GM18499 (cell line): ENCODE measurements around the gene GPX4.
A peak's percentile ranks its signal among the peaks of the same experiment; 100 is the strongest.

Source experiments
- ATAC-seq: cut with Tn5 transposase; IDR thresholded peaks from one replicate; pipeline ENCODE4 v1.9.1; 2021; ENCODE audit warnings: moderate number of reproducible peaks; ENCODE audit not compliant: insufficient read depth, unreplicated experiment

Gene GPX4

GRCh38 chr19:1082928-1083816 is 20.6 kb upstream of the GPX4 start:
- ATAC-seq = no peak

DNA sequence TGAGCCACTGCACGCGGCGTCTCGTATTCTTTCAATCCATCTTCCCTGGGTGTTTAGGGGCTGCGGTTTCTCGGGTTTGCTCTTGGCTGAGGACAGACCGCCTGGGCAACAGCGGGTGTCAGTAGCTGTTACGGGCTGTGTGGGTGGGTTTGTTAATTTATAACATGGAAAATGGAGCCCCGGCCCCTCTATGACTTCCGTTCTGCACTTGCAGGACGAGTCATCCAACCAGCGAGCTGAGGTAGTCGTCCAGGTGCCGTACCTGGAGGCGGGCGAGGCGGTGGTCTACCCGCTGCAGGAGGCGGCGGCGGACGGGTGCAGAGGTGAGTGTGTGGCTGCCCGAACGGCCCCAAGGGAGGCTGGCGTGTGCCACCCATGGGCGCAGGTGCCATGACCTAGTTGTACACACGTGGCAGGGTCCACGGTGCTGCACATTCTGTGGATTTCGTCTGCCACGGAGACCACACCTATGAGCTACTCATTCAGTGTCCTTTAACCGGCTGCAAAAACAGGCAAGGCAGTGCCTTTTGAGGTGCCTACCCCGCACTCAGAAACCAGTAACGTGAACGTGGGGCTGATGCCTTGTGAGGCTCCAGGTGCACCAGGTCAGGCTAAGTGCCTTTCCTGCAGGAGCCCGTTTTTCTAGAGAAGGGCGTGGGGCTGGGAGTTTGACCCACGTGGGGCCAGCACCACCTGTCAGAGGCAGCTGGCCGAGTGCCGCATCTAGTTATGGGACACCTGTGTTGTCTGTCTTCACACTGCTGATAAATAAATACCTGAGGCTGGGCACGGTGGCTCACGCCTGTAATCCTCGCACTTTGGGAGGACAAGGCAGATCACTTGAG is 19.5 kb upstream of the GPX4 start:
- no peak for ATAC-seq

GRCh38 chr19:1085053-1085658 is 18.6 kb upstream of the GPX4 start:
- no peak for ATAC-seq

- no peak for ATAC-seq
Measured at GRCh38 chr19:1085676-1086442, 17.9 kb upstream of the GPX4 start.

GRCh38 chr19:1086613-1087012 is 17.2 kb upstream of the GPX4 start:
- no peak for ATAC-seq

GRCh38 chr19:1087813-1088415 is 15.9 kb upstream of the GPX4 start:
- ATAC-seq = no peak

GRCh38 chr19:1088416-1089010 is 15.3 kb upstream of the GPX4 start:
- no peak for ATAC-seq

DNA sequence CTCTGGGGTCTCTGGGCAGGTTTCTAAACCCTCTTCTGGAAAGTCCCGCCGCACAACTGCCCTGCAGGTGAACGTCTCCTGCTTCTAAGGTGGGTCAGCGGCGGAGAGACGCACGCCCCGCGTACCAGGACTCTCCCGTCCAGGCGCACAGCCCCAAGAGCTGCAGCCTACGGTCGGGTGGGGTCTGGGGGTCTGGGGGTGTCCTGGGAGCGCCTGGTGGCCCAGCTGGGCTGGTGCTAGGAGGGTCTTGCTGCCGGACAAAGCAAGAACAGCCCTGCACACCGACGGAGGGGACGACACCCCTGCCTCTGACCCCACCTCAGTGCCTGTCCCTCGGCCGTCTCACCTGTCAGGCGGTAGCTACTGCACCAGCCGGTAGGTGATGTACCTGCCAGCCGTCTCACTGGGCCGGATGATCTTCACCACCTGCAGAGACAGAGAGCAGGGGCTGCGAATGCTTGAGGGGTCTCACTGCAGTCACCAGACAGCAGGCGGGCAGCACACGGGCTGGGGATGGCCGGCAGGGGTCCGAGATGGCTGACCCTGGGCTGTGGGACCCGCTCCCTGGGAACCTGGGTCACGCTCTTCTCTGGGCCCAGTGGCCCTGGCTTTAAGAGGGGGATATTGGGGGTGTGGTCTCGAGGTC is 14.5 kb upstream of the GPX4 start:
- ATAC-seq = no peak

- no peak for ATAC-seq
Measured at GRCh38 chr19:1089891-1090290, 13.9 kb upstream of the GPX4 start.

DNA sequence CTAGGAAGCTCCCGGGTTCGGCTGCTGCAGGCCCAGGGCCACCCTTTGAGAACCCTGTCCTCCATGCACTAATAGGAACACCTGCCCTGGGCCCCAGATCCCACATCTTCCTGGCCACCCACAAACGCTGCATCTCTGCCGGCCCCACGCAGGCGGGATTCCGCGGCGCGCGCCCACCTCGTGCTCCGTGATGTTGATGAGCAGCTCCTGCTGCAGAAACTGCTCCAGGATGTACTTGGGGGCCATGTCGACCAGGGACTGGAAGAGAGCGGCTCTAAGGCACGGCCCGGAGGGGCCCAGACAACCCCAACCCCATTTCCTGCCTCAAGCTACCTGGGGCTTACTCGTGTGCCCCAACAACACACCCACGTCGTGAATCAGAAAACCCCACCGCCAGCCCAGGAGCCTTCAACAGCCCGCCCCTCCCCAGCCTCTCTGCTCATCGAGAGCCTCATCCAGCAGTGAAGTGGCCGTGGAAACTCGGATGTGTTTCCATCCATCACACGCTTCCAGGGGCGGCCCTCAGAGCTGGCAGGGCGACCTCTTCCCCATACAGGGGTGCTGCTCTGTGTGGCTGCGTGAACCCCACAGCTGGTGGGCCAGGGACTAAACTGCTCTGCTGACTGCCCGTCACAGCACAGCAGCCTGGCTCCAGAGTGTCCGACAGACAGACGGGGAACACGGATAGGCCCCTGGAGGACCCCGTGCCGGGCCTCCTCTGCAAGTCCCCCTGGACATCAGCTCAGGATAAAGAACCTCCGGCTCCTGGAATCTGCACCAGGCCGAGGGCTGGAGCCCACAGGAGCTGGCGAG is 12.9 kb upstream of the GPX4 start:
- ATAC-seq = no peak

DNA sequence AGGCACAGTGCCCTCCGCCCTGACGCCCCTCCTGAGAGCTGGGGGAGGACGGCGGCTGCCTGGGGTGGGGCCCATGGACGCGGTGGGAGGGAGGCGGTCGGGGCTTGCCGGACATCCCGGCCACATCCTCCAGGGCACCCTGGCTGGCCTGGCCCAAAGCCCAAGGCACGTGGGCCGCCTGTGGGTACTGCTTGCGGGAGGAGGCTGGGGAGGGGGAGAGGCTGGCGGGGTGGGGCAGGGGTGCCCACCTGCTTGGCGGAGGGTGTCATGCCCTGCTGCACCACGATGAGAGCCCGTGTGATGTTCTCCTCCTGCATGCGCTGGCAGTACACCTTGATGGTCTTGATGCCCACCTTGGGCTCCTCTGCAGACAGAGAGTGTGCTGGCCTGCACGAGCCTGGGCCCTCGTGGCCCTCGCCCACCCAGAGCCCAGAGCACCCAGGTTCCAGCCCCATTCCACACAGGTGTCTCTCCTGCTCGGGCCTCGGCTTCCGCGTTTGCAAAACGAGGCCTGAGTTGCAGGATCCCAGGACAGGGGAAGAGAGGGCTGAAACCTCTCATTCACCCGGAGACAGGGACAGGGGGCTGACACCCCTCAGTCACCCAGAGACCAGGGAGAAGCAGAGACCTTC is 12.1 kb upstream of the GPX4 start:
- ATAC-seq = no peak

DNA sequence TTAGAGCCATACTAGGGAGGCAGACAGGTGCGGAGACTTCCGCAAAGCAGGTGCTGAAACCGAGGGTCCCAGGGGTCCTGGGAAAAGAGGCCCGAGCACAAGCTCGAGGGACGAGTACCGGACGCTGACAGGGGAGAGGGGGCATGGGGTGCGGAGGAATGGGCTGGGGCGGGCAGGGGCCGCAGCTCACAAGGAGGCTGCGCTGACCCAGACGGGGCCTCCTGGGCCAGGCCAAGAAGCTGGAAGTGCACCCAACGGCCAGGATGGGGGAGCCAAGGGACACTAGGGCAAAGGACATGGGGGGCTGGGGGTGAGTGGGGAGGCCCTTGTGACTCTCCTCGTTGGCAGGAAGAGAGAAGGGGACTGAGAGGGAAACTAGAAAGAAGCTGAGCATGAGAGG is 10.5 kb upstream of the GPX4 start:
- no peak for ATAC-seq

GRCh38 chr19:1093811-1094553 is 9.8 kb upstream of the GPX4 start:
- ATAC-seq = no peak

DNA sequence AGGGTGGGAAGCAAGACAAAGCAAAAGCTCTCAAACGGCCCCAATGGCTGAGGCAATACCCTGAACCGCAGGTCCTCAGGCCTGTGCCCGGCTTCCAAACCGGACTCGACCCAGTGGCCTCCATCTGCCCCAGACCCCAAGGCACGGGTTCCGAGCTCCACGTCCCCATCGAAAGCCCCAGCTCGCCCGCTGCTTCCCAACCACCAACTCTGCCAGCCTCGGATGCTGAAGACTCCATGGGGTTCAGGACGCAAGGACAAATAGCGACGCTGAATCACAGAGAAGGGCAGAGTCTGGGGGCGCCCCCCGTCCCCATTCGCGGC is 9.2 kb upstream of the GPX4 start:
- no peak for ATAC-seq

DNA sequence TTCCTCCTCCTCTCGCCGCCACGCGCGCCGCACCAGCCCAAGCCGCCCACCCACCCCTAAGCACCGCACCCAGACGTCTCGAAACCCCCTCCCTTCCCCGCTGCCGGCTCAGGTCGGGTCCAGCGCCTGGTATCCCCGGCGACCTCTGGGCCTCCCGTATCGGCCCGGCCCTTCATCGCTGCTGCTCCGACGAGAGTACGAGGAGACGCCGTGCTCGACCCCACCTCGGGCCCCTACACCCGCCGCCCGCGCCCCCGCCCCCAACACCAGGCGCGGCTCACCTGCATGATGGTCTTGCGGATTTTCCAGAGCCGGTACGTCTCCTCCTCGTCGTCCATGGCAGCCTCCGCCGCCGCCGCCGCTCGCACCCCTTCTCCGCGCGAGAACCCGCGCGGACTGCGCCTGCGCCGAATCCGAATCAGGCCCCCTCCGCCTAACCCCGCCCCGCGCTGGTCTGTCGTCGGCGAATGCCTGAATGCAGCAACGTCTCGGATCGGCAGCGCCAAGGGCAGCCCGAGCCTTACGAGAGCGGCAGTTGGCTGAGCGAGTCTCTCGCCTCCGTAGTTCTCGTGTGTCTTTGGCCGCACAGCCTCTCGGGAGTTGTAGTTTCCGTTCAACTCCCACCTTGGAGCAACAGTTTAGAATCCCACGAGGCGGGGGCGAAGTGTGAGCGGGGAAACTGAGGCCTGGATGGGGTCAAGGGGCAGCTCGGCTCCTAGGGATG is 8.7 kb upstream of the GPX4 start, which contains the start of gene POLR2E:
TSS of gene POLR2E (minus strand) at position 398 of the 724 bp plus-strand sequence. CDS start at position 338, 60 bp downstream.
- ATAC-seq = peak; percentile 63

DNA sequence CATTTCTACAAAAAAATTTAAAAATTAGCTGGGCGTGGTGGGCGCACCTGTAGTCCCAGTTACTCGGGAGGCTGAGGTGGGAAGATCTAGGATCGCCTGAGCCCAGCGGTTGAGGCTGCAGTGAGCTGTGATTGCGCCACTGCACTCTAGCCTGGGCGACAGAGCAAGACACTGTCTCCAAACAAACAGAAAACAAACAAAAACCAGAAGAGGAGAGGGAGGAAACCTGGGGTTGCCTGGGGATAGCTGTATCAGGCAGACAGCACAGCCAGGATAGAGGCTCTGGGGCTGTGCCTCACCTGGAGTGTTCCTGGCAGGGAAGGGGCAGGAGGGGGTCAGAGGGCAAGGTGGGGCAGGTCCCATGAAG is 6.0 kb upstream of the GPX4 start:
- no peak for ATAC-seq
